ENCODE measurements around the gene CSF3.

The CSF3 gene

DNA sequence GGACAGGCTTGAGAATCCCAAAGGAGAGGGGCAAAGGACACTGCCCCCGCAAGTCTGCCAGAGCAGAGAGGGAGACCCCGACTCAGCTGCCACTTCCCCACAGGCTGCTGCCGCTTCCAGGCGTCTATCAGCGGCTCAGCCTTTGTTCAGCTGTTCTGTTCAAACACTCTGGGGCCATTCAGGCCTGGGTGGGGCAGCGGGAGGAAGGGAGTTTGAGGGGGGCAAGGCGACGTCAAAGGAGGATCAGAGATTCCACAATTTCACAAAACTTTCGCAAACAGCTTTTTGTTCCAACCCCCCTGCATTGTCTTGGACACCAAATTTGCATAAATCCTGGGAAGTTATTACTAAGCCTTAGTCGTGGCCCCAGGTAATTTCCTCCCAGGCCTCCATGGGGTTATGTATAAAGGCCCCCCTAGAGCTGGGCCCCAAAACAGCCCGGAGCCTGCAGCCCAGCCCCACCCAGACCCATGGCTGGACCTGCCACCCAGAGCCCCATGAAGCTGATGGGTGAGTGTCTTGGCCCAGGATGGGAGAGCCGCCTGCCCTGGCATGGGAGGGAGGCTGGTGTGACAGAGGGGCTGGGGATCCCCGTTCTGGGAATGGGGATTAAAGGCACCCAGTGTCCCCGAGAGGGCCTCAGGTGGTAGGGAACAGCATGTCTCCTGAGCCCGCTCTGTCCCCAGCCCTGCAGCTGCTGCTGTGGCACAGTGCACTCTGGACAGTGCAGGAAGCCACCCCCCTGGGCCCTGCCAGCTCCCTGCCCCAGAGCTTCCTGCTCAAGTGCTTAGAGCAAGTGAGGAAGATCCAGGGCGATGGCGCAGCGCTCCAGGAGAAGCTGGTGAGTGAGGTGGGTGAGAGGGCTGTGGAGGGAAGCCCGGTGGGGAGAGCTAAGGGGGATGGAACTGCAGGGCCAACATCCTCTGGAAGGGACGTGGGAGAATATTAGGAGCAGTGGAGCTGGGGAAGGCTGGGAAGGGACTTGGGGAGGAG, at the start of gene CSF3:
TSS of gene CSF3 (plus strand) at position 436 of the 993 bp plus-strand sequence. CDS start at position 471, 35 bp downstream.
- no peak for DNase-seq

GRCh38 chr17:39966771-39967170, 48.5 kb upstream of the CSF3 start:
- DNase-seq, result no peak

DNA sequence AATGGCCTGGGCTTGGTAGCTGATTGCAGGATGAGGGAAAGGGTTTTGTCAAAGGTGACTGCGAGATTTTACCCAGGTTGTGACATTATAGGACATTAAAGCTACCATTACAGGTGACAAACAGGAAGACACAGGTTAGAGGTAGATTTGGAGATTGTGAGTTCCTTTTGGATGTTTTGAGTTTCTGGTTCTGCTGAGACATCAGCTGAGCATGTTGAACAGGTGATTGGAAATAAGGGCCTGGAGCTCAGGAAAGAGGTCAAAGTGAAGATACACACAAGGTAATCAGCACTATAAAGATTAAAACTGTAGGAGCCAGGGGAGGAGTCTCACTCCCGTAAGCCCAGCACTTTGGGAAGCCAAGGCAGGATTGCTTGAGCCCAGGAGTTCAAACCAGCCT, 46.5 kb upstream of the CSF3 start:
- no peak for DNase-seq

- DNase-seq, result no peak
Observed at GRCh38 chr17:39969375-39969774, 45.9 kb upstream of the CSF3 start.

DNA sequence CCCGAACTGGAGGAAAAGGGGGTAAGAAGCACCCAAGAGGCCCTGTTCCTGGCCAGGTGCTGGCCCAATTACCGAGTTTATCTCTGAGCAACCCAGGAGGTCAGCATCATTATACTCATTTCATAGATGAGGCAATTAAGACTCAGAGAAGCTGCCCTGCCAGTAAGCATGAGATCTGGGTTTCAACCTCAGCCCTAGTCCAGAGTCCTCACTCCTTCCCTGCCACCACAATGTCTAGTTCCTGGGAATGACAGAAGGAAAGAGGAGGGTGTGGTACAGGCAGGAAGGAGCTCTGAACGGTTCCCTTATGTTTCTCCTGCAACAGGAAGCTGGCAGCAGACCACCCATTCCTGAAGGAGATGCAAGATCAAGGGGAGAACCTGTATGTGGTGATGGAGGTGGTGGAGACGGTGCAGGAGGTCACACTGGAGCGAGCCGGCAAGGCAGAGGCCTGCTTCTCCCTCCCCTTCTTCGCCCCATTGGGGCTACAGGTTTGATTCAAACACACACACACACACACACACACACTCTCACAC, 45.0 kb upstream of the CSF3 start:
- no peak for DNase-seq

- DNase-seq, result no peak
Observed at GRCh38 chr17:39971076-39971603, 44.1 kb upstream of the CSF3 start.

GRCh38 chr17:39972271-39972670, 43.0 kb upstream of the CSF3 start:
- no peak for DNase-seq

DNA sequence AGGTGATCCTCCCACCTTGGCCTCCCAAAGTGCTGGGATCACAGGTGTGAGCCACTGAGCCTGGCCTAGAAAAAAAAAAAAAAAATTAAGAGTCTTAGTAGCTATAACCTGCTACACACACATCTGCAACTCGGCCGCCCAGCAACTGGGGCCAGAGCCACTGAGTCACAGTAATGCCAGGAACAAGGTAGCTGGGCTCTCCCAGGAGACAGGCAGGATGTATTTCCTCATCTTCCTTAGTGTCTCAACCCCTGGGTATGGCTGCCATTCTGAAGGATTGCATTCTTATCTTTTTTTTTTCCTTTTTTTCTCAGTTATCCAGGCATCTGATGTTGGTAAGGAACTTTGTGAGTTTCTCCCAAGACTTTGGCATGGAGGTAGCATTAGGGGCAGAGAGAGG, 41.7 kb upstream of the CSF3 start:
- DNase-seq, result no peak

GRCh38 chr17:39974433-39974832, 40.8 kb upstream of the CSF3 start:
- no peak for DNase-seq

- DNase-seq, result no peak
Observed at GRCh38 chr17:39975801-39976200, 39.4 kb upstream of the CSF3 start.

GRCh38 chr17:39979016-39979670, 36.1 kb upstream of the CSF3 start:
- no peak for DNase-seq

DNA sequence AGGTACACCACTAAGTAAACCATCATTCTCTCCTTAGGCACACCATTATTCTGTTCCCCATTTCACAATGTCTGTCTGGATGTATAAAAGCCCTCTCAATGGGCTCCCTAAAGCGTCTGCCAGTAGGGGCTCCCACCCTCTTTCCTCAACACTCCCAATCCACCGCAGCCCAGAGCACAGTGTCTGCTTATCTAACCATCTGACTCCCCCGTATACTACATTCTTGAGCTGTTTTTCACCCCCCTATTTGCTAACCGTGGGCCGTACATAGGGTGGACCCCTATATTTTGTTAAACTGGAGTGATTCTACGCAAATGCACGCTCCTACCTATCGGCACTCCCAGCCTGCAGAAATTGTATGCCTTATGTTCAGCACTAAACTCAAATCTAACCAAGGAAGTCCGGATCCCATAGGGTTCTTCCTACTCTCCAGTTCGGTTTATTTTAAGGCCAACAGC, 35.3 kb upstream of the CSF3 start:
- DNase-seq, result peak; percentile 34

GRCh38 chr17:39980351-39981206, 34.7 kb upstream of the CSF3 start, which contains the start of gene PSMD3:
PSMD3 (plus strand) TSS chr17:39980807; CDS start chr17:39980971, 164 bp downstream.
- DNase-seq, result peak; percentile 99

- DNase-seq, result no peak
Observed at GRCh38 chr17:39981207-39981741, 34.0 kb upstream of the CSF3 start.

DNA sequence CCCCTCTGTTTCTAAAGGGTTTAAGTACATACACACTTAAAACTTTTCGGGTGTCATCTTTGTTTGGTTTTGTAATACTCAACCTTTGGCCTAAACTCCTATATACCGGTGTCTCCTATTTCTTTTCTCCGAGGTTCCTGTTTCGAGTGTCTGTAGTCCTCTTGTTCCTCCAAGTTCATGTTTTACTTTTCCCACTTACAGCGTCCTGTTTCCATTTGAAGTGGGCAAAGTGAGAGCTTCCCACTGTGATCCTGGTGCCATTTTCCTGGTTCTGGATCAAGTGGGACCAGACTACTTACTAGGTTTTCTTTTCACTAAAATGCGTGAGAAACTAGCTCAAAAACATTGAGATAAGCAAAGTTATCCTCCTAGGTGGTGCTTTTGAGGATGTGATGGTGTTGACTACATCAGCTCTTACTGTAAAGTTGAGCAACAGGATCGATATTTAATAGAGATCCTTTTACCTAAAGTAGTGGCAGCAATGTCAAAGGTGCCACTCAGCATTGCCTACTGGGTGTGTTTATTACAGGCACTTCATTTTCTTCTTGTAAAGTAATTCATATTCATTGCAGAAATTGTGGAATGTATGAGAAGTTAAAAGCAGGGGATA, 33.4 kb upstream of the CSF3 start:
- DNase-seq, result no peak

- DNase-seq, result no peak
Observed at GRCh38 chr17:39988206-39988810, 26.9 kb upstream of the CSF3 start.

DNA sequence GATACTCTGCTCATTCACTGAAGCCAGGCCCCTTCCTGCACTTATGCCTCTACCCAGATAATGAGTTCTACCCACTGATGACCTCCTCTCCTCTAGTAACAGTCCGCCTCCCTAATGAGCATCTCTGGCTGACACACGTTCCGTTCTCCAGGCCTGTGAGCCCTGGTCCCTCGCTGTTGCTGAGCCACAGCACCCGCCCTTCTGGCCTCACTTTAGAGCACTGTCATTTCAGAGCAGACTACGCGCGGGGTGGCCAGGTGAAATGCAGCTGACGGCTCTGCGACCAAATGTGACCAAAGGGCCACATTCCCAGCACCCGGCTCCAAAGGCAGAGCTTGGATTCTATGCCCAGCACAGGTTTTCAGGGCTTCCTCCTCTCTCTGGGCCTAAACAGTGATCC, 20.8 kb upstream of the CSF3 start:
- DNase-seq, result no peak

DNA sequence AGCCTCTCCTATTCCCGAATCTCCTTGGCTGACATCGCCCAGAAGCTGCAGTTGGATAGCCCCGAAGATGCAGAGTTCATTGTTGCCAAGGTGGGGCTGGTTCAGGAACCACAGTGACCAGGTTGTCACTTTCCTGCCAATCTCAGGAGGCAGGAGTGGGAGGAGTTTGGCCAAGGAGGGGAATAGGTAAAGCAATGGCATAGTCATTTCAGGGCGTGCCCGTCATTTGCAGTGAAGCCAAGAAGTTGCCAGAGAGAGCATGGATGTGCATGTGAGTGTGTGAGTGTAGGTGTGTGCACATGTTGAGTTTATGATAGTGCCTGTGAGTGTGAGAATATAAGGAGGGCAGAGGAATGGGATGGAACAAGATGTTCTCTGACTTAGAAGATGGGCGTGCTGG, 19.8 kb upstream of the CSF3 start:
- no peak for DNase-seq

- DNase-seq, result no peak
Observed at GRCh38 chr17:39996162-39996561, 19.1 kb upstream of the CSF3 start.

- DNase-seq, result no peak
Observed at GRCh38 chr17:39996800-39997199, 18.4 kb upstream of the CSF3 start.

DNA sequence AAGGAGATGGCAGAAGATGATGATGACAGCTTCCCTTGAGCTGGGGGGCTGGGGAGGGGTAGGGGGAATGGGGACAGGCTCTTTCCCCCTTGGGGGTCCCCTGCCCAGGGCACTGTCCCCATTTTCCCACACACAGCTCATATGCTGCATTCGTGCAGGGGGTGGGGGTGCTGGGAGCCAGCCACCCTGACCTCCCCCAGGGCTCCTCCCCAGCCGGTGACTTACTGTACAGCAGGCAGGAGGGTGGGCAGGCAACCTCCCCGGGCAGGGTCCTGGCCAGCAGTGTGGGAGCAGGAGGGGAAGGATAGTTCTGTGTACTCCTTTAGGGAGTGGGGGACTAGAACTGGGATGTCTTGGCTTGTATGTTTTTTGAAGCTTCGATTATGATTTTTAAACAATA, 17.7 kb upstream of the CSF3 start:
- no peak for DNase-seq
